Astrocyte of the spinal cord (primary cell): Measurements from ENCODE around the gene ZNF579.

Source experiments
- DNase-seq: peaks from one replicate; pipeline ENCODE4 v3.0.0; 2011; ENCODE audit warnings: low read depth, low spot score
- H3K4me3 ChIP-seq: 2 replicates; pipeline ENCODE4 v1.5.1; 2011; ENCODE audit warnings: low read depth, mild to moderate bottlenecking, low read length, moderate library complexity
- CTCF ChIP-seq: IDR thresholded peaks from 2 replicates; pipeline ENCODE4 v1.5.1; 2012; ENCODE audit warnings: low read depth, mild to moderate bottlenecking, low read length, inconsistent platforms
- in situ Hi-C: cut with HindIII; loops from 2 replicates; pipeline ENCODE4 v1.10.0; 2017; ENCODE audit warnings: low sequenced_read_pairs

The ZNF579 gene

DNA sequence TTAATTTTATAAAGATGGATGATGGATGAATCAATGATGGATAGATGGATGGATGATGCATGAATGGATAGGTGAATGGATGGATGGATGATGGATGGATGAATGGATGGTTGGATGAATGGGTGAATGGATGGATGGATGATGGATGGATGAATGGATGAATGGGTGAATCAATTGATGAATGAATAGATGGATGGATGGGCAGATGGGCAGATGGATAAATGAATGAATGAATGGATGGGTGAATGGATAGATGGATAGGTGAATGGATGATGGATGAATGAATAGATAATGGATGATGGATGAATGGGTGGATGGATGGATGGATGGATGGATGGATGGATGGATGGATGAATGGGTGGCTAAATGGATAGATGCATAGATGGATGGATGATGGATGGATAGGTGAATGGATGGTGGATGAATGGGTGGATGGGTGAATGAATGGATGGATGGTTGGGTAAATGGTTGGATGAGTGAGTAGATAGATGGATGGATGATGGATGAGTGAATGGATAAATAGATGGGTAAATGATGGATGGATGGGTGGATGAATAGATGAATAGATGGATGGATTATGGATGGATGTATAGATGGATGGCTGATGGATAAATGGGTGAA, 12.8 kb downstream of the ZNF579 start:
- in situ Hi-C loops: no loop called here
- no peak for TF ChIP-seq CTCF
- no peak for DNase-seq
- H3K4me3 ChIP-seq: no peak overlapping the region

- in situ Hi-C loops: no loop called here
- no peak for TF ChIP-seq CTCF
- no peak overlapping the region for H3K4me3 ChIP-seq
- DNase-seq: no peak
Observed at GRCh38 chr19:55566823-55567222, 13.8 kb downstream of the ZNF579 start.

DNA sequence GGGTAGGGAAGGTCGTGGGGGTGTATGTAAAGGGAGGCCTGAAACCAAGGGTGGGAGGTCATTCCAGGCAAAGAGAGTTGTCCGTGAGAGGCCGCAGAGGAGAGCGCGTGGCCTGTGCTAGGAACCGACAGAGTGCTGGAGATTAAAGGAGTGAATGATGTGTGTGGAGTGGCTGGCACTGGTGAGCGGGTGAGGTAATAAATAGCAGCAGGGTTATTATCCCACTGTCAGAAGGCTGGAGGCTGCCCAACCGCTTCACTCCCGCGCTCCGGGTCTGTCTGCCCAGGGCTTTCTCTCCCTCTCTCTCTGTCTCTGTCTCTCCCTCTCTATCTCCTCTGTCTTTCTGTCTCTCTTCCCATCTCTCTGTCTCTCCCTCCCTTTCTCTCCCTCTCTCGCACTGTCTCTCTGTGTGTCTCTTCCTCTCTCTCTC, 17.4 kb downstream of the ZNF579 start:
- in situ Hi-C loops: no loop called here
- no peak overlapping the region for H3K4me3 ChIP-seq
- no peak for TF ChIP-seq CTCF
- no peak for DNase-seq

- in situ Hi-C loops: no loop called here
- no peak overlapping the region for H3K4me3 ChIP-seq
- no peak for TF ChIP-seq CTCF
- no peak for DNase-seq
Observed at GRCh38 chr19:55559684-55560083, 21.0 kb downstream of the ZNF579 start.

DNA sequence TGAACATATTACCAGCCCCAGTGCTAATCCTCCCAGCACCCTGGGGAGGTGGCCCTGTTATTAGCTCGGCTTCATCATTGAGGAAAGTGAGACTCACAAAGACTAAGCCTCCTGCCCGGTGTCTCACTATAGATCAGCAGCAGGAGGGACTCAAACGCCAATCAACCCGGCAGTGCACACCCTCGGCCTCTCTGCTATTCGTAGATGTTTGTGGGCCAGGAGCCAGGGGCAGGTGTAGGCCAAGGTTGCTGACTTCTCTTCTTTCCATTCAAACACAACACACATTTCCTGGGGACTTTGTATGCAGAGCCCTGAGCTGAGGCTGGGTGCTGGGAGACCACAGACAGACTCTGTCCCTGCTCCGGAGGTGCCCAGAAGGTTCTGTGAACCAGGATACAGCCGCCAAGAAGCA, 25.9 kb downstream of the ZNF579 start:
- in situ Hi-C loops: no loop called here
- TF ChIP-seq CTCF: no peak
- no peak for DNase-seq
- H3K4me3 ChIP-seq: no peak overlapping the region

DNA sequence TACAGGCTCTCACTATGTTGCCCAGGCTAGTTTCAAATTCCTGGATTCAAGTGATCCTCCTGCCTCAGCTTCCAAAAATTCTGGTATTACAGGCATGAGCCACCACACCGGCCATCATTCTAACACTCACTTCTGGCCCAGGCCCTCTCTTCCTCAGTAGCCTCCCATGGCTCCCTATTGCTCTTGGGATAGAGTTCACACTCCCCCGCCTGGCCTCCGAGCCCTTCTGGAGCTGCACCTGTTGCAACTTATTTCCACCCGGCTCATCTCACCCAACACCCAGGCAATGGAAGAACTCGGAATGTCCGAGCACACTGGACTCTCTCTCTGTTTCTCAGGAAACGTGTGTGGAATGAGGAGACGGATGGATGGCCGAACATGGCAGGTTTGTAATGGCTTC, 26.3 kb downstream of the ZNF579 start:
- DNase-seq: no peak
- H3K4me3 ChIP-seq: no peak overlapping the region
- TF ChIP-seq CTCF: no peak
- in situ Hi-C loops: no loop called here
